ENCODE measurements around the gene NTRK2.

Gene NTRK2

DNA sequence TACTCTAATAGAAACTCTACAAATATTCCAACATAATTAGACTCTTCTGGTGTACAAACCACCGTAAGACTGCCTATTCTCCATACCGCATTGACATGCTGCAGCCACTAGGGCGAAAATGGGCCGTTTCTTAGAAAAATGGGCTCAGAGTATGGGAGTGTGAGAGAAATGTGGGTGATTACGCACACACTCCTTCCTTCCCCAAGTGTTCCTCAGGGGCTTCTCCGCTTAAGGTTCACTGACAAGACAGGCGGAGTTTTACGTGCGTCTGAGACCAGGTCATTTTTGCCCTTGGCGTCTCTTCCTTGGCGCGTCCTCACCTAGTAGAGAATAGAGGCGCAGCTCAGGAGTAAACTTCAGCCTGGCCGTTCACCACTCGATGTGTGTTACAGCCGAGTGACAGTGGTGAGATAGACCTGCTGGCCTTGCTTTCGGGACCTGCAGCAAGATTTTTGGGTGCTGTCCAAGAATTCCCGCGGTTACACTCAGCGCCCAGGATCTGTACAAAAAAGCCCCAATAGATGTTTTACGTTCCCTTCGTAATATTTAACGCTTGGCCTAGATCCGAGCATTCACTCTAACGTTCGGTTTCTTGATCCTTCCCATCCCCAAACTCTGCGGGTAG, 1.8 kb upstream of the NTRK2 start:
- H3K4me3 ChIP-seq (ENCODE audit: low read length) = peak overlapping the region; percentile 71
- no peaks in the 10 kb centered on the region for H3K36me3 ChIP-seq (ENCODE audit: insufficient read depth, low read length)
- no peaks in the 10 kb centered on the region for H3K9me3 ChIP-seq (replicated peaks; ENCODE audit: low read length)
- peaks cover 48% of the 10 kb centered on the region for H3K27me3 ChIP-seq (ENCODE audit: control insufficient read depth, insufficient read depth, low read length)
- H3K9ac ChIP-seq (ENCODE audit: low read depth, low read length) = no peak overlapping the region
- peak overlapping the region; percentile 97 for H3K4me2 ChIP-seq (ENCODE audit: low read length)
- peaks cover 19% of the 10 kb centered on the region for H3K4me1 ChIP-seq (ENCODE audit: control insufficient read depth, insufficient read depth, low read length)

DNA sequence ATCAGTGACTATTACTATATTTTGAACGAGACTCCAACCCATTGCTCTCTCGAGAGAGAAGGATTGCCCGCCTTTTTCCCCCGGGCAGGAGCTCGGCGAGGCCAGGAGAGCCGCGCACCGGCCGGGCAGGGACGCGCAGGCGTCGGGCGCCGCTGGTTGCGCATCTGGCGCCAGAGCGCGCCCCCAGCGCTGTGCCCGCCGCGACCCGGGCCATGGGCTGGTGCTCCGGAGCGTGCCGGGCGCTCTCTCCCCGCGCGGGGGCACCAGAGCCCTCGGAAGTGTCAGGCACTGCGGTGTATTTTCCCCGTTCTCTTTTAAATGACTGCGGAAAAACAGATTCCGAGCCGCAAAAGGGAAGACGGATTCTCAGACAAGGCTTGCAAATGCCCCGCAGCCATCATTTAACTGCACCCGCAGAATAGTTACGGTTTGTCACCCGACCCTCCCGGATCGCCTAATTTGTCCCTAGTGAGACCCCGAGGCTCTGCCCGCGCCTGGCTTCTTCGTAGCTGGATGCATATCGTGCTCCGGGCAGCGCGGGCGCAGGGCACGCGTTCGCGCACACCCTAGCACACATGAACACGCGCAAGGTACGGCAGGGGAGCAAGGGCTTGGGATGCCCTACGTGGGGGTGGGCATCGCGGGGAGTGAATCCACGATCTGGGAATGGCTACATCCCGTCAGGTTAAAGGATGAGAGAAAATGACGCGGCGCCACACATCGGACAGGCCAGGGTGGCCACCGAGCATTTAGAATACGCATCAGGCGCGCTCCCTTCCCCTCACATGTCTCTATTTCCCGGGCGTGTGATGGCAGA, 1.1 kb upstream of the NTRK2 start:
- no peak overlapping the region for H3K9ac ChIP-seq (ENCODE audit: low read depth, low read length)

DNA sequence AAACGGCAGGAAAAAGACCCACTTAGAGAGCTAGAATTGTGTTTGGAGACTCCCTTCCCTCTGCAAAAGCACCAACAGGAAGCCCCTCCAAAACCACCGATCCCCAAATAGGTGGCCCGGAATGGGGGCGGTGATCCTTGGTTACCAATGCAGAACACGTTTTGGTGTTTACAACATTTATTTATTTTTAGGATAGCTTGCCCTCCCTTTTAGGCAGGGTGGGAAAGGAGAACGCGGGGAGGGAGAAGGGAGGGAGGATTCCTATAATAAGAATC, 579 bp upstream of the NTRK2 start:
- H3K4me1 ChIP-seq (ENCODE audit: control insufficient read depth, insufficient read depth, low read length) = peaks cover 19% of the 10 kb centered on the region
- no peaks in the 10 kb centered on the region for H3K36me3 ChIP-seq (ENCODE audit: insufficient read depth, low read length)
- H3K9me3 ChIP-seq (replicated peaks; ENCODE audit: low read length) = no peaks in the 10 kb centered on the region
- peak overlapping the region; percentile 71 for H3K4me3 ChIP-seq (ENCODE audit: low read length)
- H3K27me3 ChIP-seq (ENCODE audit: control insufficient read depth, insufficient read depth, low read length) = peaks cover 48% of the 10 kb centered on the region
- H3K4me2 ChIP-seq (ENCODE audit: low read length) = peak overlapping the region; percentile 97
- no peak overlapping the region for H3K9ac ChIP-seq (ENCODE audit: low read depth, low read length)

More for the DNA sequence above, 1.1 kb upstream of the NTRK2 start:
- peak overlapping the region; percentile 71 for H3K4me3 ChIP-seq (ENCODE audit: low read length)
- H3K4me2 ChIP-seq (ENCODE audit: low read length) = peak overlapping the region; percentile 97
- no peaks in the 10 kb centered on the region for H3K9me3 ChIP-seq (replicated peaks; ENCODE audit: low read length)
- peaks cover 48% of the 10 kb centered on the region for H3K27me3 ChIP-seq (ENCODE audit: control insufficient read depth, insufficient read depth, low read length)
- H3K4me1 ChIP-seq (ENCODE audit: control insufficient read depth, insufficient read depth, low read length) = peaks cover 19% of the 10 kb centered on the region
- H3K36me3 ChIP-seq (ENCODE audit: insufficient read depth, low read length) = no peaks in the 10 kb centered on the region

DNA sequence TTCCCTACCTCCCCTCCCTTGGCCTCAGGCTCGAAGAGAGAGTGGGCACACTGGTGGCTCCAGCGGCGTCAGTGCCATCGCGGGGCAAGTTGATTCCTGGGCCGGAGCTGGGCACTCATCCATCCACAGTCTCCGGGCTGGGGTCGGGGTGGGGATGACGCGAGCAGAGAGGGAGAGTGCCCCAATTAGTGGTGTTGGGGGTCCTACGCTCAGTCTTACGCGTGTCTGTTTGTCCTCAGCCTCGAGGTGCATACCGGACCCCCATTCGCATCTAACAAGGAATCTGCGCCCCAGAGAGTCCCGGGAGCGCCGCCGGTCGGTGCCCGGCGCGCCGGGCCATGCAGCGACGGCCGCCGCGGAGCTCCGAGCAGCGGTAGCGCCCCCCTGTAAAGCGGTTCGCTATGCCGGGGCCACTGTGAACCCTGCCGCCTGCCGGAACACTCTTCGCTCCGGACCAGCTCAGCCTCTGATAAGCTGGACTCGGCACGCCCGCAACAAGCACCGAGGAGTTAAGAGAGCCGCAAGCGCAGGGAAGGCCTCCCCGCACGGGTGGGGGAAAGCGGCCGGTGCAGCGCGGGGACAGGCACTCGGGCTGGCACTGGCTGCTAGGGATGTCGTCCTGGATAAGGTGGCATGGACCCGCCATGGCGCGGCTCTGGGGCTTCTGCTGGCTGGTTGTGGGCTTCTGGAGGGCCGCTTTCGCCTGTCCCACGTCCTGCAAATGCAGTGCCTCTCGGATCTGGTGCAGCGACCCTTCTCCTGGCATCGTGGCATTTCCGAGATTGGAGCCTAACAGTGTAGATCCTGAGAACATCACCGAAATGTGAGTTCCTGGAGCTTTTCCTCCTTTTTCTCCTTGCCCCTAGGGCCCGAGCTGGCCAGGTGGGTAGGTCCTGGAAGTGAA, 861 bp downstream of the NTRK2 start:
- Histone ChIP-seq H3K4me1 (ENCODE audit: control insufficient read depth, insufficient read depth, low read length) (peaks cover 19% of the 10 kb centered on the region), H3K36me3 (ENCODE audit: insufficient read depth, low read length) (no peaks in the 10 kb centered on the region), H3K4me2 (ENCODE audit: low read length) (peak overlapping the region; percentile 97), H3K9me3 (replicated peaks; ENCODE audit: low read length) (no peaks in the 10 kb centered on the region), H3K4me3 (ENCODE audit: low read length) (no peak overlapping the region), H3K9ac (ENCODE audit: low read depth, low read length) (no peak overlapping the region), H3K27me3 (ENCODE audit: control insufficient read depth, insufficient read depth, low read length) (peaks cover 48% of the 10 kb centered on the region)

- Histone ChIP-seq H3K27me3 (ENCODE audit: control insufficient read depth, insufficient read depth, low read length) (peaks cover 47% of the 10 kb centered on the region), H3K9ac (ENCODE audit: low read depth, low read length) (no peak overlapping the region), H3K36me3 (ENCODE audit: insufficient read depth, low read length) (no peaks in the 10 kb centered on the region), H3K4me2 (ENCODE audit: low read length) (no peak overlapping the region), H3K4me3 (ENCODE audit: low read length) (no peak overlapping the region), H3K4me1 (ENCODE audit: control insufficient read depth, insufficient read depth, low read length) (peaks cover 19% of the 10 kb centered on the region), H3K9me3 (replicated peaks; ENCODE audit: low read length) (no peaks in the 10 kb centered on the region)
These were observed 2.3 kb downstream of the NTRK2 start for GRCh38 chr9:84671586-84672521.

- Histone ChIP-seq H3K4me3 (ENCODE audit: low read length) (no peak overlapping the region), H3K9me3 (replicated peaks; ENCODE audit: low read length) (no peaks in the 10 kb centered on the region), H3K9ac (ENCODE audit: low read depth, low read length) (no peak overlapping the region), H3K4me1 (ENCODE audit: control insufficient read depth, insufficient read depth, low read length) (peaks cover 14% of the 10 kb centered on the region), H3K27me3 (ENCODE audit: control insufficient read depth, insufficient read depth, low read length) (peaks cover 37% of the 10 kb centered on the region), H3K36me3 (ENCODE audit: insufficient read depth, low read length) (no peaks in the 10 kb centered on the region), H3K4me2 (ENCODE audit: low read length) (no peak overlapping the region)
These were observed 4.3 kb downstream of the NTRK2 start for GRCh38 chr9:84673806-84674205.

DNA sequence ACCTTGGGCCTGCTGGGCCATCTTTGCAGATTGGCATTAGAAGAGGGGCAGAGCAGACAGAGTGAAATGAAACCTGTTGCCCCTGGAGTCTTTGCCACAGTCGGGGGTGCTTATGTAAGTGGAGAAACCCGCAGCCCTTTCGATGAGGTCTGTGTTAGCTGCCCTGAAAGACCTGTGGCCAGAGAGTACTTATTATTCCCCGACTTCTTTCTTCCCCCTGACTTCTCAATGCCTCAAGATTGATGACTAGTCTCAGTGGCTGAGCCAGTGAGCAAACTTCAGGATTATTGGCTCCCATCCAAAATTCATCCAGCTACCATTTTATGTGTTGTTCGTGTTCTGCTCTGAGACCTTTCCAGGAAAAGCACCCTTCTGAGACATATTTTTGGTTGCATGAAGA, 7.6 kb downstream of the NTRK2 start:
- Histone ChIP-seq H3K4me1 (ENCODE audit: control insufficient read depth, insufficient read depth, low read length) (no peaks in the 10 kb centered on the region), H3K9me3 (replicated peaks; ENCODE audit: low read length) (no peaks in the 10 kb centered on the region), H3K27me3 (ENCODE audit: control insufficient read depth, insufficient read depth, low read length) (peaks cover 5% of the 10 kb centered on the region), H3K4me2 (ENCODE audit: low read length) (no peak overlapping the region), H3K9ac (ENCODE audit: low read depth, low read length) (no peak overlapping the region), H3K36me3 (ENCODE audit: insufficient read depth, low read length) (no peaks in the 10 kb centered on the region), H3K4me3 (ENCODE audit: low read length) (no peak overlapping the region)

DNA sequence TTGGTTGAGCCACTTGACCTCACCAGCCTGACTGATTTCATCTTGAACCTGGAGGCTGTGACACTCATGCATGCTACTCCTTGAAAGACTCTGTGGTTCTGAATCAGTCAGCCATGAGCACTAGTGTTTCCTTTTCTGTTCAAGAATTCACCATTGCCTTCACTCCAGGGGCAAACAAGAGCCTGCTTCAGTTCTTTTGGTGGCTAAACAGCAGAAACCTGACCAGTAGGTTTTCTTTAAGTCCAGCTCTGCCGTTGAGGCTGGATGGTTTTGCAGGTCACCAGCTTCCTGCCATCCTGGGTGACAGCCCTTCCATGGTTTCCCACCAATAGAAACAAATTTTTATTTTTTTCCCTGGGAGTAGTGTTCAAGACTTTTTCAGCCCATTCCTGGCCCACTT, 10.0 kb downstream of the NTRK2 start:
- Histone ChIP-seq H3K36me3 (ENCODE audit: insufficient read depth, low read length) (no peaks in the 10 kb centered on the region), H3K4me1 (ENCODE audit: control insufficient read depth, insufficient read depth, low read length) (no peaks in the 10 kb centered on the region), H3K4me2 (ENCODE audit: low read length) (no peak overlapping the region), H3K9ac (ENCODE audit: low read depth, low read length) (no peak overlapping the region), H3K27me3 (ENCODE audit: control insufficient read depth, insufficient read depth, low read length) (no peaks in the 10 kb centered on the region), H3K4me3 (ENCODE audit: low read length) (no peak overlapping the region), H3K9me3 (replicated peaks; ENCODE audit: low read length) (no peaks in the 10 kb centered on the region)

DNA sequence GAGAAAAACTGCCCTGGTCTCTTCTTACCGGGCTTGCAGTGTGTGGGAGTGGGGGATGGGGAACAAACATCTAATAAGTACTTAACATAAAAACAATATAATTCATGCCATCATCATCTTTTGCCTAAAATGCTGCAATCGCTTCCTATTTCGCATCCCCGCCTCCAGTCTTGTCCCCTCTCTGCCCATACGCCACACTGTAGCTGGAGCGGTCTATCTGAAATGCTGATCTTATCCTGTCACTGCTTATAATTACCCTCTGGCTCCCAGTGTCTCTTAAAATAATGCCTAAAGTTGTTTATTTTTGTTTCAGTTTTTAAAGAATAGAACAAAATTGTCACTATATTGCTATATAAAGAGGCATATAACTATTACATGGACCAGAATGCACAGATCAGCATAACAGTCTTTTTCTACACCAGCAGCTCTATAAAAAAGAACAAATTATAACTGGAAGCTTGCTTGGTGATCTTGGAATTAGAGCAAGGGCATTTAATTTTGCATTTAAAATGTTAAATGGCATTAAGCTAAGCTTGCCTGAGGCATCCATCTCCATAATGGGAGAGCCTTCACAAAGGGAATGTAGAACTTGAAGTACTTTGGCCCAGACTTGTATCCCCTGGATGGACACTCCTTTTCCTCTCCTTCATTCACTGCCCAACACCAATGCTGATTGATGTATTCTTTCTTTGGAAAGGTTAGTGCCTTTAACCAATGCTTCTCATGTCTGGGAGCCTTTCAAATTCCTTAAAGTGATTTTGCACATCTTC, 12.2 kb downstream of the NTRK2 start:
- Histone ChIP-seq H3K9me3 (replicated peaks; ENCODE audit: low read length) (no peaks in the 10 kb centered on the region), H3K4me1 (ENCODE audit: control insufficient read depth, insufficient read depth, low read length) (no peaks in the 10 kb centered on the region), H3K27me3 (ENCODE audit: control insufficient read depth, insufficient read depth, low read length) (no peaks in the 10 kb centered on the region), H3K4me2 (ENCODE audit: low read length) (no peak overlapping the region), H3K36me3 (ENCODE audit: insufficient read depth, low read length) (no peaks in the 10 kb centered on the region), H3K9ac (ENCODE audit: low read depth, low read length) (no peak overlapping the region), H3K4me3 (ENCODE audit: low read length) (no peak overlapping the region)

GRCh38 chr9:84686068-84686467, 16.5 kb downstream of the NTRK2 start:
- Histone ChIP-seq H3K4me3 (ENCODE audit: low read length) (no peak overlapping the region), H3K27me3 (ENCODE audit: control insufficient read depth, insufficient read depth, low read length) (no peaks in the 10 kb centered on the region), H3K4me1 (ENCODE audit: control insufficient read depth, insufficient read depth, low read length) (no peaks in the 10 kb centered on the region), H3K9me3 (replicated peaks; ENCODE audit: low read length) (no peaks in the 10 kb centered on the region), H3K9ac (ENCODE audit: low read depth, low read length) (no peak overlapping the region), H3K36me3 (ENCODE audit: insufficient read depth, low read length) (no peaks in the 10 kb centered on the region), H3K4me2 (ENCODE audit: low read length) (no peak overlapping the region)

Measured in skeletal muscle satellite cell (primary cell).